NCI-H82 (cell line): ENCODE results near the gene TSPAN17.
A peak's percentile ranks its signal among the peaks of the same experiment; 100 is the strongest.

Experiments used
- DNase-seq: peaks from one replicate; lab custom pipeline; 2025; lab: John Stamatoyannopoulos, UW

Gene TSPAN17

DNA sequence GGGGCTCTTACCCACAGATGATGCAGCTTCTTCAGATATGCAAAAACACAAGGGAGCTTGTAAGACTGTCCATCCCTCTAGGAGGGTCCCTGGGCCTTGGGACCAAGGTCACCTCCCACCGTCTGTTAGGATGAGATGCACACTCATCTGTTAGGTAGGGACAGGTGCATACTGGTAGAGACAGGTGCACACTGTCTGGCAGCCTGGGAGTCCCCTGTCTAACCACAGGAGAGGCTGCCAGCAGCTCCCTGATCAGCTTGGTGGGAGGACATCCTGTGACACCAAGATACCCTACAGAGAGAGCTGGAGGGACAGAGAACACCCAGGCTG, 13.2 kb downstream of the TSPAN17 start:
- DNase-seq, result no peak

DNA sequence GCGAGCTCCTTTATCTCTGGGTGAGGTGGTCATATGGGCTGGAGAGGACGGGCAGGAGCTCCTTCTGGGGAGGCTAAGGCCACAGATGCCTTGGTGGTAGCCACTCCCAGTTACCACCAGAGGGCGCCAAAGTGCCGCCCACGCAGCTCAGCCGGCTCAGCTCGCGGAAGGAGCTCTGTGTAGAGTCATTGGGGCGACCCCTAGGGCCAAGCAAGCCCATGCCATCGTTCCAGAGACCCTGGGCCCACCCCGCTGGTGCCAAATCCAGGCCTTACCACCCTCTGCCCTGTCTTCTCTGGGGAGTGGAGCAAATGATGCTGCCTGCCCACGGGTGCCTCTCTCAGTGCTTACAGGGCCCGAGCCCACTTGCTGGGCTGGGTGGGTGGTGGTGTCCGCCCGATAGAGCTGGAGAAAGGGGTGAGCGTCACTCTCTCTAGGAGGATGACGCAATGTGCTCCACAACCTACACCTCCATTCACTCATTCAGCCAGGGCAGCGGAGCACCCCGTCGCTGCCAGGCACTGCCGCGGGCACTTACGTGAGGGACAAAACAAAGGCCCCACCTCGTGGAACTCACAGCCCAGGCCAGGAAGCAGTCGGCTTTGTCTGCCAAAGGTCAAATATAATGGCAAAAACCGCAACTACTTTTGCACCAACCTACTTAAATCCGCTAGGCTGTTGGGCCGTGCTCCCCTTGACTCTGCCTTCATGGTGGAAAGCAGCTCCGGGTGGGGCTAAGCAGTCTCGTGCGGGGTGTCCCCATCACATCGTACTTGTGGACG, 13.8 kb downstream of the TSPAN17 start:
- peak; percentile 87 for DNase-seq

DNA sequence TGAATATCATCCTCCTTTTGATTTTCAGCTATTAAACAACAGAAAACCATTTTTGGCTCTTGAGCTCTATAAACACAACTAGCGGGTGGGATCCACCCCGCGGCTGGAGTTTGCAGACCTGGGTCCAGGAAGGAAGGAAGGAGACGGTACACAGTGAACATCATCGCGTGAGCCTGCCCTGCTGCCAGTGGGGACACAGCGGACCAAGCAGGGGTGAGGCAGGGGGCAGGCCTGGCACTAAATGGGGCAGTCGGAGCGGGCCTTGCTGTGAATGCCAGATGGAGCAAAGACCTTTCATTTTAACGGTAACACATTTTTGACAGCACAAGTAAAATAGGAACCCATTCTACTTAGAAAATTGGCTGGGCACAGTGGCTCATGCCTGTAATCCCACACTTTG, 14.4 kb downstream of the TSPAN17 start:
- DNase-seq, result no peak

DNA sequence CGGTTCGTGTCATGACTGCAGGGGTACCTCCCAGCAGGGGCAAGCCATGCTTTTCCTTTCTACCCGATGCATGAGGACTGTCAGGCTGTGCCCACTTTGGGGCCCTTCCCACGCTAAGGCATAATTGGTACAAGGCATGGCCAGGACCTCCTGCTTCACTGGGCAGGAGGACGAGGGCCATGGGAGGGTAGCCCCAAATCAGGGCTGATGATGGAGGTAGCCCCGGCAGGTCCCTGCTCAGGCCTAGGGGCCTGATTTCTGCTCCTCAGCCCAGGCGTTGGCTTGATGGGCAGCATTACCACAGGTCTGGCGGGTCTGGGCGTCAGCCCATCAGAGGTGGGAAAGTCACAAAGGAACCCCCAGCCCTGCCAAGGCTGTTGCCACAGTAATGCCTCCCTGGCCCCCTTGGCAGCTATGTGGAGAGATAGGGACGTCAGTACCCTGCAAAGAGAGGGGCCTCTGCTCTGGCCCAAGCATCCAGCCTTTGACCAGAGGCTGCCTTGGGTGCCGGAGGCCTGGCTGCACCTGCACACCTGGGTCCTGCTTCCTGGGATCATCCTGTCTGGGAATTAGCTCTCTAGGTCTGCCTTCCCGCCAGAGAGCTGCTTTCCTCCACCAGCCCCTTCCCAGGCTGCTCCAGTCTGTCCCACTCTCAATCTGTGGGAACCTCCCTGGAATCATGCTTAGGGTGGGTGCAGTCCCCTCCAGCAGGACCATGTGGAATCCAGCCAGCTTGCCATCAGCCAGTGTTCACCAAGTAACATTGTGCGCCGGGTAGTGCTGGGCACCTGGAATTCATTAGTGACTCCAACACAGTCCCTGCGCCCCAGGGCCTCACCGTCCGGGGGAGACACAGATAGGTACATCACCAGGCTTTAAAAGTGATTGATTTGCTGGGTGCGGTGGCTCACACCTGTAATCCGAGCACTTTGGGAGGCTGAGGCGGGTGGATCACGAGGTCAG, 15.4 kb downstream of the TSPAN17 start:
- DNase-seq, result no peak

DNA sequence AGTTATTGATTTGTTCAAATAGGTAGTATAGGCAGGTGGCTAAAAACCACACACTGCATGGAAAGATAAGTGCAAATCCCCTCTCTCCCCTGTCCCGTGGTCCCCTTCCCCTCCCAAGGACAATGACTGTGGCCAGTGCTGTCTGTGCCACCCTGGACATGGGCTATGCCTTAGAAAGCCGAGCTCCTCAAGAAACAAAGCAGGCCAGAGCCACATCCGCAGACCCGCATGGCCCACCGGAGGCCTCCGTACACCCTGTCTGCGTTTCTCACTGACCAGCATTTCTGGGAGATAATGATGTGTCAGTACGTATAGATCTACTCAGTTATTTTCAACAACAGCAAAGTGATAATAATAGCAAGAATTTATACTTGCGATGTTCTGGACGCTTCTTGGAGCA, 16.3 kb downstream of the TSPAN17 start:
- DNase-seq, result no peak

DNA sequence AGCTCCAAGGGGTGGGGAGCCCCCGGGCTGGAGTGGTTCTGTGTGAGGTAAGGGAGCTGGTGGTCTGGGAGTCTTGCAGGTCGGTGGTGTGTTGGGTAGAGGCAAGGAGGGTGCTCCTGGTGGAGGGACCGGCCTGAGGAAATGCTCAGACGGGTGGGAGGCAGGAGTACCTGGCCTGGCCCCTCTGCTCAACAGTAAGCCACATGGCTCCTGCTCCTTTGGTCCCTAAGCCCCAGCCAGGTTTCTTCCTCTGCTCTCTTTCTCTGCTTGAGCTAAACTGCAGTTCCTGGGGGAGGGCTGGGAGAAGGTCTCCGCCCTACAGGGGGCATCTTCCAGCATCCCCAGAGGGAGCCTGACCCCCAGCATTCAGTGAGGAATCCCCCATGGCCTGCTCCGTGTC, 17.2 kb downstream of the TSPAN17 start:
- DNase-seq, result peak; percentile 54

DNA sequence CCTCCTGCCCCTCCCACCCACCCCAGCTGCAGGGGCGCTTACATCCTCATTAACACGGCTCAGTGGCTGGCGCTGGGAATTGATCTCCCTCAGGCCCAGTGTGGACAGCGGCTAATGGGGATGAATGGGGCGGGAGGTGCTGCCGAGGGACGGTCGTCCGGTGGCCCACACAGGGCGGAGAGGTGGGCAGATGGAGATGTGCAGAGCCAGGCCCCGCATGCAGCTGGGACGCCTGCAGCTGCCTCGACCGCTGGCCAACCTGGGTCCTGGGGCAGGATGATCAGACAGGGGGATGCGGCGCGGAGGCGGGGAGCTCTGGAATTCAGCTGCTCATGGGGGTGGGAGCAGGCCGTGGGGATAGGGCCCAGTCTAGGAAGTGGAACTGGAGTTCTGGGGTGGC, 17.6 kb downstream of the TSPAN17 start:
- DNase-seq, result peak; percentile 54

DNA sequence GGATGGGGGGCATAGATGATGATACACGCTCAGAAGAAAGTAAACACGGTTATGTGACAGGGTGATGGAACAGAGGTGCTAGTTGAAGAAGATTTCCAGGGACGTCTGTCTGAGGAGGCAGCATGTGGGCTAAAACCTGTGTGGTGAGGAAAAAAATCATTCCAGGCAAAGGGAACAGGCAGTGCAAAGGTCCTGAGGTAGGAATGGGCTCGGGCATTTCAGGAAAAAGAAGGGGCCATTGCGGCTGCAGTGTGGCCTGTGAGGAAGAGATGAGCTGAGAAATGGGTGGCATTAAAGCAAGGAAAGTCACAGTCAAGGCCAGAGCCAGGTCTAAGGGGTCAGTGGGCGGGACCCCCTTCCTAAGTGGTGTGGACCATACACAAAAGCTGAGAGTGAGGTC, 18.2 kb downstream of the TSPAN17 start:
- DNase-seq, result no peak

DNA sequence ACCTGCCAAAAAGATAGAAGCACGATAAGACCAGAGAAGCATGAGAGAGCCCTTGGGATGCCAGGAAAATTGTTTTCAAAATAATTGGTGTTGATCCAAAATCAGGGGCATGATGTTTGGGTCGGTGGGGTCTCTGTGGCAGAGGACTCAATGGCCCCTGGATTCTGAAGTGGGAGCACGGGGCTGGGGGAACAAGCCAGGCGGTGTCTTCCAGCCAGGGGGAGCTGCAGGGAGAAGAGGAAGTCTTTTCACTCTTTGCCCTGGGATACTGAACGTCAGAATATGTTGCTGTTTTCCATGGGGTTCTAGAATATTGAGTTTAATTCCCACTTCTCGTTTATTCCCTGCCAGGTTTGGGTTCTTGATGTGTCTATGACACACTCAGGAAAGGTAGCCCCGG, 20.4 kb downstream of the TSPAN17 start:
- no peak for DNase-seq

DNA sequence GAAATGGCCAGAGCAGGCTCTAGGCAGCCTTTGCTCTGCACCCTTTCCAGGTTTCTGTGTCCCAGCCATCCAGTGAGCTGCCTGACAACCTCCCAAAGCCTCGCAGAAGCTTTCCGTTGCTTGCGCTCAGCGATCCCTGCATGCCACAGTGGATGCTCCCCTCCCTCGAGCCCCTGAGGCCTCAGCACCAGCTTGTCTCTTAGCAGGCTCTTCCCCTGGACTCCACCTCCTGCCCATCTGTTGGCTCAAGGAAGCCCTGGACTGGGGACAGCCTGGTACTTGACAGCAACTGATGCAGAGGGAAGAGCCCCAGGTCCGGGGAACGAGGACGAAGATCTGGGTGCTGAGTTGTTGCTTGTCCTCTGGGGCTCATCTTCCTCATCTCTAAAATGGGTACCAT, 23.2 kb downstream of the TSPAN17 start:
- DNase-seq, result peak; percentile 60

DNA sequence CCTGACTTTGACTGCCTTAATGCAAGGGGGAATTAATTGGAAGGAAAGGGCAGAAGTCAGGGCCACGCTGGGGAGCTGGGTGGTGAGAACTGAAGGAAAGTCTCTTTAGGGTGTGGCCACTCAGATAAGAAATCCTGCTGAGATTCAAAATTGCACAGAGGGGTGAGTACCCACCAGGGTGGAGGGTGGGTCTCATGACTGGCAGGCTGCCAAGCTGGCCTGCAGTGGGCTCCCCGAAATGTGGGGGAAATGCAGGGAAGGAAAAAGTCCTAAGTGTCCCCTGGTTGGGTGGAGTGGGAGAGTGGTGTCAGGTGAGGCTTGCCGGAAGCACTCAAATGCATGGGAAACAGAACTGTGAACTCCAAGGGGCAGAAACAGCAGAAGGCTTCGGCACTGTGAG, 24.1 kb downstream of the TSPAN17 start:
- DNase-seq, result no peak

DNA sequence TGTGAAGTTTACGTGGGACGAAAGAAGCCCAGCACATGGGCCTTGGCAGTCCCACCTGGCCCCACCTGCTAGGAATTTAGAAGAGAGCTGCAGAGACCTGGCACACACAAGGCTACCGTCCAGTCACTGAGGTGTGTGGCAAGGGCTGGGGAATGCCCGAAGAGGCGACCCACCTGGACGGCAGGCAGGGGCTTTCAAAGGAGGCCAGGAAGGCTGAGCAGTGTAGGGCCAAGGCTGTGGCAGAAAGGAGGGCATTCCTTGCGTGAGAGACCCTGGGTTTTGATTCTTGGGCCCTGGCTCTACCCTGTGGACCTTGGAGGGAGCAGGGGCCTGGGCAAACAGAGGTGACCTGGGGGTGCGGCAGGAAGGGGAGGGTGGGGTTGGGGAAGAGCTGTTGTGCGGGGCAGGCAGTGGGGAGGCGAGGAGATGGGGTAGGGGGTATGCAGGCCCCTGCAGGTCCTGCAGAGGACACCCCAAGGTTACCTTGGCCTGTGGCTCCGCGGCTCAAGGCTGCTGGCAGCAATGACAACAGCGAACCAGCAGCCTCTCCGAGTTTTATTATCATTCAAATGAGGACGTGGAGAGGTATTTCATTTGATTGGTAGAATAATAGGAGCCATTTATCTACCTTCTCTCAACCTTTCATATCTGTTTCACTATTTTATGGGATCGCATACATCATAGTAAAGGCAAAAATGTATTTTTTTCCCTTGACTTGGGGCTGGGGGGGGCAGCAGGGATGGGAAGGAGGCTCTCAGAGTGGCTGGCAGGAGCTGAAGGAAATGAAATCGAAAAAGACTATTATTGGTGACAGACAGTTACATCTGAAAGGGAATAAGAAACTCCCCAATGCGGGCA, 24.8 kb downstream of the TSPAN17 start:
- no peak for DNase-seq

DNA sequence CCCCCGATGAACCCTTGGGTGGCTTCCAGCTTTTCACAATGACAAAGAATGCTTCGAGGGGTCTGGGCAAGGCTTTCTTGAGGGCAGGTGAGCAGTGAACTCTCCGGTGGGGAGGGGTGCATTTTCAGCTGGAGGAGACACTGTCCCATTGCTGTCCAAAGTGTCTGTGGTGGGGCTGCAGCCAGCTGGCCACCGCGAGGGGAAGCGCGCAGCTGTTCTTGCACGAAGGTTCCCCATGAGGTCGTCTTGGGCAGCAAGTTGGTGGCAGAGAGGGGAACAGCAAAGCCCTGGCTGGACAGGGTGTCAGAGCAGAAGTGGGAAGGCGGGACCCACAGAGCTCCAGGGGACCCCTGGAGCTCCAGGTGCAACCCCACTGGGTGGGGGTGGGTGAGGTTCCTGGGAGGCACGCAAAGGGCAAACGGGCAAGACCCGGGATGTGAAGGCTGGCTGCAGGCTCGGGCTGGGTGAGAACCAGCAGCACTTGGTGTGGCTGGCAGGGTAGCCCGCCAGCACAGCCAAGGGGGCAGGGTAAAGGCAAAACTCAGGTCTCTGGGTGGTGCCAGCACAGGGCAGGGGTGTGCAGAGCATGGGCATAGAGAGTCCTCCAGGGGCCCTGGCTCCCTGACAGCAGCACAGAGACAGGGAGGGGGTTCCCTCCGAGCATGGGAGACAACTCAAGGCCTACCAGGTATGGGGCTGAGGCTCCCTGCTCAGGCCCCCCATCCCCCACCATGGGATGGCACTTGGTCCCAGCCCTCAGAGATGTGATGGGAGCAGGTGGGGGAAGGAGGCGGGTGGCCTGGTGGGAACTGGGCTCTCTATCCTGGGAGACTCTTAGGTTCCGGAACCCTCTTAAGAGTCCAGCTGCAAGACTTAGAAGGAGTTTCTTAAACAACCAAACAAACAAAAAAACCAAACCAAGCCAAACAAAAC, 26.6 kb downstream of the TSPAN17 start:
- no peak for DNase-seq

DNA sequence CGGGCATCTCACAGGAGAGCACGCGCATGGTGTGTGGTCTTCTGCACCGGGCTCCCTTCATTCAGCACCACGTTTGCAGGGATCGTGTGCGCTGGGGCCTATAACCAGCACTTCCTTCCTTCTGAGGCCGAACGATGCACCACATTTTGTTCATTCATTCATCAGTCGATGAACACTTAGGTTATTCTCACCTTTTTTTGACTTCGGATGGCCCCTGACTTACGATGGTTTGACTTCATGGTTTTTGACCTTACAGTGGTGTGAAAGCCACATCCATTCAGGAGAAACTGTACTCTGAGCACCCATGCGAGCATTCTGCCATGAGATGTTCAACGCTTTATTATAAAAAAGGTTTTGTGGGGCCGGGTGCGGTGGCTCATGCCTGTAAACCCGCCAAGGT, 27.5 kb downstream of the TSPAN17 start:
- no peak for DNase-seq

DNA sequence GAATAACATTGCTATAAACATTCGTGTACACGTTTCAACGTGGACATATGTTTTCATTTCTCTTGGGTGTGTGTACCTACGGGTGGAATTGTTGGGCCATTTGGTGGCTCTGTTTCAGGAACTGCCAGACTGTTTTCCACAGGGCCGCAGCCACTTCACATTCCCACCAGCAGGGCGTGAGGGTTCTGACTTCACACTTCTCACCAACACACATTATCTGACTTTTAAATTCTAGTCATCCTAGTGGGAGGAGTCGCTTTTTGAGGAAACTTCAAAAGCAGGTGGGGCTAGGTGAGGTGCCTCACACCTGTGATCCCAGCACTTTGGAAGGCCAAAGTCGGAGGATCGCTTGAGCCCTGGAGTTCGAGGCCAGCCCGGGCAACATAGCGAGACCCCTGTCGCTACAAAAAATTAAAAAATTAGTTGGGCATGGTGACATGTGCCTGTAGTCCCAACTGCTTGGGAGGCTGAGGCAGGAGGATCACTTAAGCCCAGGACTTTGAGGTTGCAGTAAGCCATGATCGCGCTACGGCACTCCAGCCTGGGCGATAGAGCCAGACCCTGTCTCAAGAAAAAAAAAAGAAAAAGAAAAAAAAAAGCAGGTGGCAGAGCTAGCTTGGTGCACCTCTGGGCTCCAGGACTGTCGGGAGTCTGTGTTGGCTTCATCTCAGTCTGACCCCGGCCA, 28.5 kb downstream of the TSPAN17 start:
- peak; percentile 54 for DNase-seq

DNA sequence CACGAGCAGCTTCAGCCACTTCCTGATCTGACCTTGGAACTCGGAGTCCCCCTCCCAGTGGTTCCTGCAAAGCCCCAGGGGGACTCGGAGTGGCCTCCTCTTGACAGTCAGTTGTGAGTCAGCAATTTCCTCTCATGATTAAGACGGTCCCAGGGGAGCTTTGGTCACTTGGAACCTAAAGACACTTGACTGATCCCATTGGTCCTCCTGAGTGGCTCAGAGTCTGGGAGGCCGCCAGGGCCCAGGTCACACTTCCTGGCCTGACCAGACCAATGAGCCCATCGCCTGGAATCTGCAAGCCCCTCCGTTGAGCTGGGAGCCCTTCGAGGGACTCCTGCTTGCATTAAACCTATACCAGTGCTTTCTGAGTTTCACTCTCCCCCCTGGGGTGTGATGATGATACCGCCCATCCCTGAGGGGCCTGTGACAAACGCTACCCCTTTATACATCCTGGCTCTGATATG, 29.1 kb downstream of the TSPAN17 start:
- DNase-seq, result peak; percentile 78

DNA sequence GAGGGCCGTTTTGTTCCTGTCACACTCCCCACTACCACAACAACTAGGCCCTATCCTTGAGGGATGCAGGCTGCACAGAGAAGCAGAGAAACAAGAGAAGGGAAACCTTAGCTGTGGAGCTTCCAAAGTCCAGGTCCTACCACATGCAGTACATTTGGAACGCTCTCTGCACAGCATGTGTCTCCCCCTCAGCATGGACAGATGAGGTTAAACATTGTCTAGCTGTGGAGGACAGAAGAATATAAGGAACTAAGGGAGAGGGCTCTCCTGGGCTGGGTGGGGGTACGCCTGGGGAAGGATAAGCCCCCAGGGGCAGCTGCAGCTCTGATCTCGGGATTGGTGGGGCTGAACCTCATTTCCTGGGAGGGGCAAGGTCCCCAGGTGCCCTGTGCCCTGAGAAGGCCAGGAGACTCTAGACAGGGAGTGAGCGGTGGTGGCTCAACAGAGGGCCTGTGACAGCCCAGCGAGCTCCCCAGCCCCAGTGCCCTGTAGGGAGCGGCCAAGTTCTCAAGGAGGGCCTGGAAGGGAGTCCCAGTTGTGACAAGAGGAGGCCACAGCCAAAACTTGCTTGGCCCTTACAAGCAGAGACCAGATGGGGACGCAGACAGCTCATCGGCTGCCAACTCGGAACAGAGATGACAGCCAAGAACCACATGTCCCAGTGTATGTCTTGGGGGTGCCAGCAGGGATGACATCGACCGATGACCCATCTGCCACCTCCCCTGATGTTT, 30.1 kb downstream of the TSPAN17 start:
- no peak for DNase-seq

DNA sequence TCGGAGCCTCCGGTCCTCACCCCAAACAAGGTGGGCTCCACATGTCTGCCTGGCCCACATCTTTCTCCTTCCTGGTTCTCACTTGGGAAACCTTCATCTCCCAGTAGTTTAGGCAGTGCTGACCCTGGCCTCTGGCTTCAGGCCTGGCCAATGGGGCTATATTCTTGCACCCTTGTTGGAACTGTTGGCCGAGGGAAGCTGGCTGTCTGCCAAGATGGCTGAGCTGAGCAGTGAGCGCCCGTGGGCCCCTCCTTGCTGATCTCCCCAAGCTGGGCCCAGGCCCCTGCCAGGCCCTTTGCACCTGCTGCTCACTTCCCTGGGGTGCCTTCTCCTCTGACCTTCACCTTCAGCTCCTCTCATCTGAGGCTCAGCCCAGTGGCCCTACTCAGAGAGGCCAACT, 31.3 kb downstream of the TSPAN17 start:
- DNase-seq, result no peak

DNA sequence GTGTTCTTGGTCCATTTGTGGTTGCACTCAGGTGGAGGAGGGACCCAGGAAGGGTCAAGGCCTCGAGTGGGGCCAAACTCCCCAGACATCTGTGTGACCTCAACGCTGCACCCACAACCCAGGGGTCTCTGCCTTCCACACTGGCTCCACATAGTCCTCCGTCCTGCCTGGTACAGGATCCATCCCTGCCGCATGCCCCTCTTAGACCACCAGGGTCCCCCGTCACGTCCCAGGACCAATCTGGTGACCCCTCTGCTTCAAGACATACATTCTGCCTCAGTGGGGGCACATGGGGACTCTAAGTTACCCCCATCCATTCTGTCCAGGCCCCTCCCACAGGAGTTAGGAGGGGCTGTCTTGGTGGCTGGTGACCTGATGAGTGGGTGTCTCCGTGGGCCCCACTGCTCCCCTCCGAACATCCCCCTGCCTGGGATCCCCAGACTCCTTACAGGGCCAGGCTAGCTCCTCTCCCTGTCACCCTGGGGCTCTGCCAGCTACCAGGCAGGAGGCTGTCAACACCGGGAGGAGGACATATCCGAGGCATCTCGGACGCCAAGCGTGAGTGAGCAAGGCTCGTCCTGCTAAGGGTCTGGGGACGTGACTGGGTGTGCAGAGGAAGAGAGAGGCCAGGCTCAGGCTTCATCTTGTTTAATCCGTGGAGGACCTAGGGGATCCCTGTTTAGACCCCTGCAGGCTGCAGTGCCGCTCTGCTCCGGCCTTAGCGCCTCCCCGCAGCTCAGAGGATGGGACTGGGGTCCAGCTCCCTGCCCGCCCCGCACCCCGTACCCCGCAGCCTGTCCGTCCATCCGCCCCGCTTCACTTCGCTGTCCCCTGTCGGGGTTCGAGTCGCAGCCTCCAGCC, 32.3 kb downstream of the TSPAN17 start:
- no peak for DNase-seq
